ENCODE data around the gene HMCN1.

The HMCN1 gene

DNA sequence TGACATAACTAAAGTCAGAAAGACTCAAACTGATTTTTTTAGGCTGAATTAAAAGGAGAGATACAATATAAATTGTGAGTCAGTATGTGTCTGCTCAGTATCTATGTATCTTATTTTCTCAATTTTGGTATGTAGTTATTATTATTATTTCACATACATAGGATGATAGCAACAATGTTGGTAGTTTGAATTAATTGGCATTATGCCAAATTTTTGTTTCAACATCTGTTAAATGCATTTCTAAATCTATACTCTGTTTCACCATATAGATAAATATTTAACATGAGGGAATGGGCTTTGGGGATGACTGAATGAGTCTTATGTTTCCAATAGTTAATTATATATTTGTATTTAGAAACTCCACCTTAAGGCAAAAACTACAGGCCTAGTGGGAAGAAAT lies 12.6 kb upstream of the HMCN1 start:
- TF ChIP-seq ZNF274 (IDR thresholded peaks at IDR 0.05; ENCODE audit: low read depth, low read length), result no peak
- H3K4me3 ChIP-seq (ENCODE audit: low read length), result no peak overlapping the region

DNA sequence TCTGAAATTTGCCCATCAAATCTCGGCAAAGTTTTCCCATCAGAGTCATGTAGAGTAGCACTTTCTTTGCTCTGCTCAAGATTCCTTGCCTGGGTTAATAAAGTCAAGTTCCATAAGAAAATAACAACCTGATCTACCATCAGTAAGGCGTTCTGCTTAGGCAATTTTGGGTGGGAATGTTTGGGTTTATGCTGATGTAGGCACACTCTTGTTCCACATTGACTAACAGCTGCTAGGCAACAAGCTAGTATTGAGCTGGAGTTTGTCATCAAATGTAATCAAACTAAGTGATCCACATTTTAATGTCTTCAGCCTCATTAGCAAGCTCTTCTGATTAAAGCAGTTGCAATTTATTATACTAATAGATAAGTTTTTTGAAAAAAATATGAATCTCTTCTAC lies 12.1 kb upstream of the HMCN1 start:
- no peak overlapping the region for H3K4me3 ChIP-seq (ENCODE audit: low read length)
- TF ChIP-seq ZNF274 (IDR thresholded peaks at IDR 0.05; ENCODE audit: low read depth, low read length), result no peak

DNA sequence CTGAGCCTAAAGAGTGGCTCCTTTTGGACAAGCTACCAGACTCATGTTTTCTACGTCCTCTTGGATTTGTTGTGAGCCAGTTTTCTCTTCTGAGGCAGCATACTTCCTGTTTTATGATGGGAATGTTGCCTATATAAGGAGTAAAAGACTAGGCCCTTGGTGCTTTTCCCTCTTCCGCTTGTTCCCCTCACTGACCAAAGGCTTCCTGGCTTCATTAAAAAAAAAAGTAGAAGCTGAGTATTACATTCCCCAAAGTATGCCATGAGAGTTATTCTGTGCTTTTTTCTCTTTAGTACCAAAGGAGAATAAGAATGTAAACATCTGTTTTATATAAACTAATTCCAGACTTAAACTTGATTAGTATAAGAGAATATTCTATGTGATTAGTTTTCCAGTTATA lies 6.5 kb upstream of the HMCN1 start:
- no peak overlapping the region for H3K4me3 ChIP-seq (ENCODE audit: low read length)
- no peak for TF ChIP-seq ZNF274 (IDR thresholded peaks at IDR 0.05; ENCODE audit: low read depth, low read length)

DNA sequence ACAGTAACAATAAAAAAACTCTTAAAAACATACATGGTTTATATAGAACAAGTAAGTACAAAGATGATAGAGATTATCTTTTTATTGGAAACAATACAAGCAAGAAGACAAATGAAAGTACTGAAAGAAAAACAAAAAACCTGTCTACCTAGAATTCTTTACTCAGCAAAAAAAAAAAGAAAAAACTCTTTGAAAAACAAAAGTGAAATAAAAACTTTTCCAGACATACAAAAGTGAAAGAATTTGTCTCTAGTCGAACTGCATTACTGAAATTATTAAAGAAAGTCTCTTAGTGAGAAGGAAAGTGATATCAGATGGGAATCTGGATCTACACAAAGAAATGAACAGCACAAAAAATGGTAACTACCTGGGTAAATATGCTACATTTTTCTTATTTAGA lies 2.7 kb upstream of the HMCN1 start:
- no peak for TF ChIP-seq ZNF274 (IDR thresholded peaks at IDR 0.05; ENCODE audit: low read depth, low read length)
- no peak overlapping the region for H3K4me3 ChIP-seq (ENCODE audit: low read length)

DNA sequence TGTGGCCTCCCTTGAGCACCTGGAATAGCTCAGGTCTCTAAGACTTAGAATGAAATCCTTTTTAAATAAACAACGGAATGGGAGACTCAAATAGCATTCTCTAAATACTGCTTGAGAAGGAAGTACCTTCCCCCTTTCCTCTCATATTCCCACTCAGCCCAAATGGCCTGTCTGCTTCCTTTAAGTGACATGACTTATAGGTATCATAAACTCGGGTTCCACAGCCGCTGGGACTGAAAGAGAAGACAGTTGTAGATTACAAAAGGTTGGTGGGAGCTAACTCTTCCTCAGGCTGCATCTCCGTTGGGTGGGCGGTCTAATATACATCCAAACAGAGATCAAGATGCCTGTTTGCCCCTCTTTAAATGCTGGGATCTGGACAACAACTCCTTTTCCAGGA lies 1.2 kb upstream of the HMCN1 start:
- H3K4me3 ChIP-seq (ENCODE audit: low read length), result no peak overlapping the region
- TF ChIP-seq ZNF274 (IDR thresholded peaks at IDR 0.05; ENCODE audit: low read depth, low read length), result no peak

DNA sequence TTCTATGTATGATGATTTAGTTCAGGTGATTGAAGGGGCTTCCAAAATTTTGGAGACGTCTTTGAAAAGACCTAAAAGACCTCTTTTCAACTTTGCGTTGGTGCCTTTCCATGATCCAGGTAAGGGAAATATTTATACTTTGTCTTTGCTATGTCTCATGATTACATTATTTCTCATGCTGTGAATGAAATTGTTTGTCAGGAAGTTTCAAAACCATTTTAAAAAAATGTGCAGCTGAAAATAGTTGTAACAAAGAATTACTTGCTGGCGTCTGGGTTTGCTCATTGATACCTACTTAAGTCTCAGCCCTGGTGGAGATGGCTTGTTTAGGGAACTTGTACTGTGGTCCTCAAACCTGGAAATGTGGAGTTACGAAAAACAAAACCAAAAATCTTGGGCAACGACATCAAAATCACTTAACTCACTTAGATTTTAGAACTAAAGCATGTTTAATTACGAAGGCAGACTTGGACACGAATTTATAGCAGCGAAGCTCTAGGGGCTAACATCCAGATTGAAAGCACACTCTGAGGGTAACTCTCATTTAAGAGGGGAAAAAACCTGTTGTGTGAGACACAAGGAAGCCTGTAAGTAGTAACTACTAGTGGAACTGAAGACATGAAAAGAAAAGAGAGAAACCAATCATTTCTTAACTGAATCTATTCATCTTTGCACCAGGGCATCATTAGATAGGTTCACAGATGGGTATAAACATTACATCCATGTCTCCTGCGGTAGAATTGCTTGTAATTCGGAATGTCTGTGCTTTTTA lies 924 bp downstream of the HMCN1 start:
- no peak for TF ChIP-seq ZNF274 (IDR thresholded peaks at IDR 0.05; ENCODE audit: low read depth, low read length)
- H3K4me3 ChIP-seq (ENCODE audit: low read length), result peak overlapping the region; percentile 11; the same call in 1 of the 2 replicates

DNA sequence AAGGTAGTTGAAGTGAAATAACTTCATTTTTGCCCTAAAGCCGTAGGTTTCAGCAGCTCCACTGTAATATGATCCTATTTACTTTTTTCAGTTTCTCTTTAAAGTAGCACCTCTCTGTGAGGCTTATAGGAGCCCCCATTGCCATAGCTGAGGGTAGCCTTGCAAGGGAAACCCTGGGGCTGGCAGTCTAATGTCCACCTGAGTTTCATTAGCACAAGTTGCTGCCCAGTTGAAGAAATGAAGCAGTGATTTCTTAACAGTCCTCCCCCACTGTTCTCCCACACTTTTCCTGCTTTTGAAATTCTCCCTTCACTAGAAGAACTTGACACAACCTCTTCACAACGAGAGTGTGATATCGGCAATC lies 1.5 kb downstream of the HMCN1 start:
- no peak for TF ChIP-seq ZNF274 (IDR thresholded peaks at IDR 0.05; ENCODE audit: low read depth, low read length)
- no peak overlapping the region for H3K4me3 ChIP-seq (ENCODE audit: low read length)

DNA sequence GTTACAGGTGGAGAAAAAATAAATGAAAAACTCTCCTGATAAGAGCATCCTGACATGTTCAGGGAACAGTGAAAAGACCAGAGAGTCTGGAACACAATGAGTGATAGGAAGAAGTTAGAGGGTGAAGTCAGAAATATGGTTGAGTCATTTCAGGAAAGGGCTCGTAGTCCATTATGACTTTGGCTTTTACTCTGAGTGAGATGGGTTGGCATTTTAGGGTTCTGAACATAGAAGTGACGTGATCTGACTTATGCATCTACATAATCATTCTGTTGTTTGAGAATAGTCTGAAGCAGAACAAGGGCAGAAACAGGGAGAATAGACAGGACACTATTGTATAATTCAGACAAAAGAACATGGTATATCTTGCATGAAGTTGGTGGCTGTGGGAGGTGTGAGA lies 5.8 kb downstream of the HMCN1 start:
- no peak for TF ChIP-seq ZNF274 (IDR thresholded peaks at IDR 0.05; ENCODE audit: low read depth, low read length)

DNA sequence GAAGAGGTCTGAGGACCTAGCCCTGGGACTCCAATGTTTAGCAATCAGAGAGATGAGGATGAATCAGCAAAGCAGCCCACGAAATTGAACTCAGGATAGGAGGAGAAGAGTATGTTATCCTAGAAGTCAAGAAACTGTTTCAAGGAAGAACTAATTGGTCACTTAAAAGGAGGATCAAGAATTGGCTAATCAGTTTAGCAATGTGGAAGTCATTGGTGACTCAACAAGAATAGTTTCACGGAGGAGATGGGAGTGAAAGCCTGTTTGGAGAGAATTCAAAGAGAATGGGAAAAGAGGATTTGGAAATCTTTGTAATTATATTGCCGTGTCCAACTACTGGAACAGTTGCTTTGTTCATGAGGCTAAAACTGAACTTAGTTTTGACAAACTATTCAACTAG lies 7.4 kb downstream of the HMCN1 start:
- H3K4me3 ChIP-seq (ENCODE audit: low read length), result no peak overlapping the region
- no peak for TF ChIP-seq ZNF274 (IDR thresholded peaks at IDR 0.05; ENCODE audit: low read depth, low read length)

More for the DNA sequence above, 5.8 kb downstream of the HMCN1 start:
- H3K4me3 ChIP-seq (ENCODE audit: low read length), result no peak overlapping the region

DNA sequence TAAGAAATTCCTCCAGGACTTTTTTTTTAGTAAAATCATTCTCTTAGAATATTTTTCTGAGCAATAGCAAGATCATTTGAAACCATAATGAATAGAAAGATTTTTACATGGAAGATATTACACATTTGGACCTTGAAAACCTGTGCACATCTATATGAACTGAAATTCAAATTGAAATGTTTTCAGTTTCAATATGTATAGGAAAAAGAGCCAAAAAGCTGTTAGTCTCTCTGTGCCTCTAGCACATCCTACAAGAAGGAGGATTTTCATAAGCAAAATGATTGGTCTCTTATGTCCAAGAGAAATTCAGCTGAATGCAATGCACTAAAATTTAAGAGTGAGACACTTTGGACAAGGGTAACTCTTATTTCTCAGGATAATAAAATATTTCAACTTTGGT lies 8.2 kb downstream of the HMCN1 start:
- no peak for TF ChIP-seq ZNF274 (IDR thresholded peaks at IDR 0.05; ENCODE audit: low read depth, low read length)
- H3K4me3 ChIP-seq (ENCODE audit: low read length), result no peak overlapping the region

DNA sequence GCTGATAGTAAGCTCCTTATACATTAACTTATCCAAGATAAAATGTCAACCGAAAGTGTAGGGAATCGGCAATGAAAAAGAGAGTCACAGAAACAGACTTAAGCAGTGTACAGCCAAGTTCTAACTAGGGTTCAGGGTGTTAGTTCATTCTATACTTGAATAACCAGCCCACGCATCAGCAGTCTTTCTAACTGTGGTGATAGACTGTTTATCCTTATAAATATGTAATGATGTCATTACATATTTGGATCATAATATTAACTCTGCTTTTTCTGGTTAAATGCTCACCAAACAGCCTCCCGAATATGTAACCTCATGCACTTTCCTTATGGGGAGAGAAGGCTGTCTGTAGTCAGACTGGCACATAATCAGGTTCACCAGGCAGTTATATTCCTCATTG lies 11.0 kb downstream of the HMCN1 start:
- TF ChIP-seq ZNF274 (IDR thresholded peaks at IDR 0.05; ENCODE audit: low read depth, low read length), result no peak

DNA sequence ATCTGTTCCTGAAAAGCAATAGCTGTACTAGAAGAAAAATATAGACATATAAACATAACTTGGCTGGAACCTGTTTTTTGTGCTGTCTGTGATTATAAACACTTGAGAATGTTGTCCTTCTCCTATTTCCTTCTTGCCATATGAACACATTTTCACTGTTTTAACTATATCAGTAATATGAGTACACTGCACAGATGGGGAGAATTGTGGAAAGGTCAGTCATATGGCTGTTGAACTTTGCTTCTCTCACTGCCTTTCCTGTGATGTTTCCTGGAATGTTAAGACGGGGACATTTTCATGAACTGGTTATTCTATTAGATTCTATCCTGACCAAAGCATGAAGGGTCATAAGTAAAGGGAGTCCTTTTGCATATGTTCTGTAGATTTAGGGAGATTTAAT lies 24.9 kb downstream of the HMCN1 start:
- H3K4me3 ChIP-seq (ENCODE audit: low read length), result no peak overlapping the region
- no peak for TF ChIP-seq ZNF274 (IDR thresholded peaks at IDR 0.05; ENCODE audit: low read depth, low read length)

More for the DNA sequence above, 11.0 kb downstream of the HMCN1 start:
- no peak overlapping the region for H3K4me3 ChIP-seq (ENCODE audit: low read length)

DNA sequence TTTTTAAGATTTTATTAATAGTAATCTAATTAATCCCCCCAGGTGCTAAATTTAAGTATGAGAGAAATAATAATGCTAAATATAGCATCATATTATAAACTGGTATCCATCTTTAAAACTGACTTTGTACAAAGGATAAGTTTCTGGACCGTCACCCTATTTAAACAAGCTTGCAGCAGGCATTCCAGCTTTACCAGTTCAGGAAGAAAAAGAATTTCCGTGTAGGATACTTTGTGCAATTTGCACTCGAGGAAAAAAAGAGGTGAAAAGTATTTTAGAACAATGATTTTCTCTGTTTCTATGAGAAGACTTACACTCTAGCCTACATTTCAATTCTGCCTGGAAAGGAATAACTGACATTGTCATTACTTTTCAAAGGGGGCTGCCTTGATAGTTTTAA lies 27.6 kb downstream of the HMCN1 start:
- H3K4me3 ChIP-seq (ENCODE audit: low read length), result no peak overlapping the region
- TF ChIP-seq ZNF274 (IDR thresholded peaks at IDR 0.05; ENCODE audit: low read depth, low read length), result no peak

DNA sequence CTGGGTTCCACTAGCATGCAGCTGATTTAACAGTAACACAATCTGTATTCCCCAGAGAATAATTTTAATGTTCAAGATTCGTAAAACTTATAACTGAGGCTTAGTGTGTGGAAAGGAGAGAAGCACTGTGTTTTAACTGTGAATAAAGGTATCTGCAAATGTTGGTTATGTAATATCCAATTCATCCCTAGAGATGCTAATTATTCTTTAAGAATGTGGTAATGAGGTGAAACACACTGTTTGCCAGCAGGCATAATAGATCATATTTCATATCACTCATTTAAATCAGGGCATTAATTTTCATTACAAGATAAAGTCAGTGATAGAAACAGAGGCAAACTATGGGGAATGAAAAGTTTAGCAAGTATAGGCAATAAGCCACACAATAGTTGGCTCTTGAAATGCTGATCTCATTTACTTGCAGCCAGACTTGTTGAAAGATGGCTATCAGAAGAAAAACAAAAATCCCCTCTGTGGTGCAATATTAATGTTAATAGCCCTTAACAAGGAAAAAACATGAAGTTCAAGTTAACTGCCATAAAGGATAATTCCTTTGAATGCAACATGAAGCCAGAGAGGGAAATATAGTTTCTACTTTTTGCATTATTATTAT lies 33.4 kb downstream of the HMCN1 start:
- no peak overlapping the region for H3K4me3 ChIP-seq (ENCODE audit: low read length)
- TF ChIP-seq ZNF274 (IDR thresholded peaks at IDR 0.05; ENCODE audit: low read depth, low read length), result no peak

DNA sequence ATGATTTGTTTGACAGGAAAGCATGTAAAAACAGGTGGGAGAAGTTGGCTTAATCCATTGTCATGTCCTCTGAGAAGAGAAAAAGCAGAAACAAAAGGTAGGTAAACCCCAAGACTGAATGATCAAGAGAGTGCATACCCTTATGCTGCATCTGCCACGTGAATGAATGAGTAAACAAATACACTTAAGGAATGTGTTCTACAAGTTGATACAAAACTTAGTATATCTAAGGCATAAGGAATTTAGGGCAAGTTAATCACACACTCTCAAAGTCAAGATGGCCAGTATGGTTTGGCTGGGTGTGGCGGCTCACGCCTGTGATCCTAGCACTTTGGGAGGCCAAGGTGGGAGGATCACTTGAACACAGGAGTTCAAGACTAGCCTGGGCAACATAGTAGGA lies 34.2 kb downstream of the HMCN1 start:
- no peak overlapping the region for H3K4me3 ChIP-seq (ENCODE audit: low read length)
- no peak for TF ChIP-seq ZNF274 (IDR thresholded peaks at IDR 0.05; ENCODE audit: low read depth, low read length)

DNA sequence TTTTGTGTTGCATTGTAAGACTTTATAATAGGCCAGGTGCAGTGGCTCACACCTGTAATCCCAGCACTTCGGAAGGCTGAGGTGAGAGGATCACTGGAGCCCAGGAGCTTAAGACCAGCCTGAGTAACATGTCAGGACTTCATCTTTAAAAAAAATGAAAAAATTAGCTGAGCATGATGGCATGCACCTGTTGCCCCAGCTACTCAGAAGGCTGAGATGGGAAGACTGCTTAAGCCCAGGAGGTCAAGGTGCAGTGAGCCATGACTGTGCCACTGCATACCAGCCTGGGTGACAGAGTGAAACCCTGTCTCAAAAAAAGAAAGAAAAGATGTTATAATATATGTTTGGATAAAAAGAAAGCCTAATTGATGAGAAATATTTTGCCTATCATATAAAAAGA lies 34.9 kb downstream of the HMCN1 start:
- no peak for TF ChIP-seq ZNF274 (IDR thresholded peaks at IDR 0.05; ENCODE audit: low read depth, low read length)

More for the DNA sequence above, 34.9 kb downstream of the HMCN1 start:
- H3K4me3 ChIP-seq (ENCODE audit: low read length), result no peak overlapping the region
